Gastroesophageal sphincter (tissue), 4 donors: ENCODE measurements around the gene NR5A2. TPM values are rescaled to one million over a fixed set of nuclear protein-coding genes. Genes with fewer than 3 reads are reported as not detected.

Experiments used
- ATAC-seq: fragments of 150-250 bp; one replicate; pipeline ENCODE4 v1.9.1; 2016; ENCODE audit warnings: mild to moderate bottlenecking, moderate library complexity
- H3K27ac ChIP-seq, 4 donors: fragments of 200-600 bp; sonication (generic) in 3 of 4; 1 replicate in 3 of 4; 2 replicates in 1 of 4; pipeline ENCODE4 v1.5.1; 2016 to 2019
- H3K27me3 ChIP-seq: fragments of 200-600 bp; sonication (generic); one replicate; pipeline ENCODE4 v1.5.1; 2019
- H3K36me3 ChIP-seq, 2 donors: fragments of 200-600 bp; sonication (generic); one replicate each; pipeline ENCODE4 v1.5.1; 2019; ENCODE audit warnings: control low read depth in 1 of 2
- H3K4me1 ChIP-seq, 3 donors: fragments of 200-600 bp; sonication (generic); 1 replicate in 2 of 3; 2 replicates in 1 of 3; pipeline ENCODE4 v1.5.1; 2016 to 2019; ENCODE audit warnings: control low read depth in 2 of 3
- H3K4me3 ChIP-seq, 2 donors: fragments of 200-600 bp; sonication (generic); one replicate each; pipeline ENCODE4 v1.5.1; 2019; ENCODE audit warnings: mild to moderate bottlenecking in 1 of 2, moderate library complexity in 1 of 2
- H3K9me3 ChIP-seq, 3 donors: fragments of 200-600 bp; sonication (generic); one replicate each; pipeline ENCODE4 v1.5.1; 2017 to 2019; ENCODE audit warnings: control low read depth in 2 of 3
- EP300 ChIP-seq: sonication (generic); formaldehyde crosslinking; IDR thresholded peaks from one replicate; pipeline ENCODE4 v1.6.1; 2017; ENCODE audit warnings: antibody characterized with exemption, mild to moderate bottlenecking
- POLR2A ChIP-seq, 2 donors: fragments of 450-650 bp; IDR thresholded peaks; one replicate each; pipeline ENCODE4 v1.6.1; 2017; ENCODE audit warnings: antibody characterized with exemption in 2 of 2, mild to moderate bottlenecking in 2 of 2, moderate library complexity in 1 of 2
- POLR2AphosphoS5 ChIP-seq: sonication (generic); formaldehyde crosslinking; IDR thresholded peaks from one replicate; pipeline ENCODE4 v1.6.1; 2017; ENCODE audit warnings: antibody characterized with exemption
- WGBS, 2 donors: methylation state at CpG; one replicate each; pipeline ENCODE4 v1.1.5; 2018; ENCODE audit warnings: low coverage in 1 of 2; 5-methylcytosine and 5-hydroxymethylcytosine counted together
- total RNA-seq, 4 donors: library from RNA; depleted of rRNA; stranded (reverse); fragments of >200 nt; gene quantifications; one replicate each; pipeline ENCODE4 v1.1.0, GENCODE V29; 2016
- TF ChIP-seq, protein P1 (sequence below), 4 experiments: fragments of 200-600 bp in 2 of 4; fragments of 450-650 bp in 2 of 4; sonication (generic) in 1 of 4; IDR thresholded peaks; one replicate each; pipeline ENCODE4 v1.5.1; 2017 to 2019; ENCODE audit warnings: antibody characterized with exemption in 4 of 4, mild to moderate bottlenecking in 2 of 4, moderate library complexity in 2 of 4

Gene NR5A2
- total RNA-seq, 4 donors from 2014 or later = 2.0 to 4.2 (median 3.1) TPM

DNA sequence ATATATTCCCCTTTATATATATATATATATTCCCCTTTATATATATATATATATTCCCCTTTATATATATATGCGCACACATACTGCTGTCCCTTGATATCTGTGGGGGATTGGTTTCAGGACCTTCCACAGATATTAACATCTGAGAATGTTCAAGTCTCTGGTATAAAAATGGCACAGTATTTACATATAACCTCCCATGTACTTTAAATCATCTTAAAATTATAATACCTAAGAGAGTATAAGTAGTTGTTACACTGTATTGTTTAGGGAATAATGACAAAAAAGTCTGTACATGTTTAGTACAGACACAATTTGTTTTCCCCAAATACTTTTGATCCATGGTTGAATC, 45.8 kb downstream of the NR5A2 start:
- no peaks in the 10 kb centered on the region for H3K36me3 ChIP-seq
- 92% methylated on average over 1 of the region's 1 CpG; no CpG with 5 or more reads in 1 of the 2 donors for WGBS, 2 donors
- TF ChIP-seq, protein P1, sequence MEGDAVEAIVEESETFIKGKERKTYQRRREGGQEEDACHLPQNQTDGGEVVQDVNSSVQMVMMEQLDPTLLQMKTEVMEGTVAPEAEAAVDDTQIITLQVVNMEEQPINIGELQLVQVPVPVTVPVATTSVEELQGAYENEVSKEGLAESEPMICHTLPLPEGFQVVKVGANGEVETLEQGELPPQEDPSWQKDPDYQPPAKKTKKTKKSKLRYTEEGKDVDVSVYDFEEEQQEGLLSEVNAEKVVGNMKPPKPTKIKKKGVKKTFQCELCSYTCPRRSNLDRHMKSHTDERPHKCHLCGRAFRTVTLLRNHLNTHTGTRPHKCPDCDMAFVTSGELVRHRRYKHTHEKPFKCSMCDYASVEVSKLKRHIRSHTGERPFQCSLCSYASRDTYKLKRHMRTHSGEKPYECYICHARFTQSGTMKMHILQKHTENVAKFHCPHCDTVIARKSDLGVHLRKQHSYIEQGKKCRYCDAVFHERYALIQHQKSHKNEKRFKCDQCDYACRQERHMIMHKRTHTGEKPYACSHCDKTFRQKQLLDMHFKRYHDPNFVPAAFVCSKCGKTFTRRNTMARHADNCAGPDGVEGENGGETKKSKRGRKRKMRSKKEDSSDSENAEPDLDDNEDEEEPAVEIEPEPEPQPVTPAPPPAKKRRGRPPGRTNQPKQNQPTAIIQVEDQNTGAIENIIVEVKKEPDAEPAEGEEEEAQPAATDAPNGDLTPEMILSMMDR (IDR thresholded peaks at IDR 0.05) = no peak
- TF ChIP-seq POLR2A (IDR thresholded peaks at IDR 0.05) (no peak), EP300 (no peak), POLR2AphosphoS5 (no peak)
- H3K4me1 ChIP-seq = no peaks in the 10 kb centered on the region
- H3K4me3 ChIP-seq = no peak overlapping the region
- peaks cover 11% of the 10 kb centered on the region for H3K27me3 ChIP-seq
- H3K27ac ChIP-seq = no peak overlapping the region
- no peak for ATAC-seq
- no peaks in the 10 kb centered on the region for H3K9me3 ChIP-seq

DNA sequence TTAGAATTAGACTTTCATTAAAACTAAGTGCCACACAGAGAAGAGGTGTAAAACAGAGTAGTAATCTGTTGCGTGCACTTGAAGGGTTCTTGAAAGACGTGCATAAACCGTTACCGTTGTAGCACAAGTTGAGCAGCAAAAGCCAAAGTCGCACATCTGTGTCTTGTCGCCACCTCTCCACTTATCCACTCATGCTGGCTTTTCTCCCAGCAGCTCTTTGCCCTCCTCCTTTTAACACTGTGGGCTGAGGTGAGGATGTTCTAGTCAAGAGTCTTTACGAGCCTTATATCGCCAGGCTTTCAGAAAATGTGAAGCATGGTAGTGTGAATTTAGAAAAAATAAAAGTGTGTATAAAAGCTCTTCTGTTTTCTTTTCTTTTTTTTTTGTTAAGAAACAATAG, 48.0 kb downstream of the NR5A2 start:
- Histone ChIP-seq H3K36me3 (no peaks in the 10 kb centered on the region), H3K9me3 (no peaks in the 10 kb centered on the region), H3K27me3 (peaks cover 4% of the 10 kb centered on the region), H3K4me1 (no peaks in the 10 kb centered on the region), H3K4me3 (no peak overlapping the region), H3K27ac (peak overlapping the region in 2 of 4 donors; percentile 11 to 14)
- no peak for ATAC-seq
- TF ChIP-seq, protein P1 (IDR thresholded peaks at IDR 0.05) = no peak
- TF ChIP-seq POLR2A (IDR thresholded peaks at IDR 0.05) (no peak), EP300 (no peak), POLR2AphosphoS5 (no peak)
- 16 to 71% methylated on average over 1 to 8 of the region's 8 CpGs for WGBS, 2 donors

DNA sequence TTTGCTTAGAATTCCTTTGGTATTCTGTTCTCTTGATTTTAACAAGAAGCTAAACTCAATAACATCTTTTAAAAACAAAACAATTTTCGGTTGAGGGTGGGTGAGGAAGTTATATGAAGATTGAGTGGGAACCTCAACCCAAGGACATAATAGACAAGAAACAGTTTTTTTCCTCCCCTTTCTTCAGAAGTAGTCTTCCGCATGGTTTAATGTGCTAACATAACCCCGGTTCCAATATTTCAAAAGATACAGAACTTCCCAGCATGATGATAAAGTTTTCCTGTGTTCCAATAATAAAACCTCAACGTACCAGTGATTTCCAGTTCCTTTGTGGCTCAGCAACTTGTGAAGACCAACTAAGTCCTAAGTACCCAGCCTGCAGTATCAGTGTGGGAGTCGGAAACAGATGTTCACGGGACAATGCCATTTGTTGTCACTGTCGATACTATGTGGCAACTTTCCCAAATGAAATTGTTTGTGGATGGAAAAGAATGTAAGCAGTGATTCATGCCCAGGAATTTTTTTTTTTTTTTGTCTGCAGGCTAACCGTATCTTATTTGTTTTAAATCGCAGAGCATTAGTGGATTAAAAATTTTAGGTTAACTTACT, 48.5 kb downstream of the NR5A2 start:
- WGBS, 2 donors = 28 to 37% methylated on average over 6 to 9 of the region's 9 CpGs
- TF ChIP-seq POLR2AphosphoS5 (peak; percentile 54), EP300 (no peak), POLR2A (IDR thresholded peaks at IDR 0.05) (no peak)
- TF ChIP-seq, protein P1 (IDR thresholded peaks at IDR 0.05) = no peak

DNA sequence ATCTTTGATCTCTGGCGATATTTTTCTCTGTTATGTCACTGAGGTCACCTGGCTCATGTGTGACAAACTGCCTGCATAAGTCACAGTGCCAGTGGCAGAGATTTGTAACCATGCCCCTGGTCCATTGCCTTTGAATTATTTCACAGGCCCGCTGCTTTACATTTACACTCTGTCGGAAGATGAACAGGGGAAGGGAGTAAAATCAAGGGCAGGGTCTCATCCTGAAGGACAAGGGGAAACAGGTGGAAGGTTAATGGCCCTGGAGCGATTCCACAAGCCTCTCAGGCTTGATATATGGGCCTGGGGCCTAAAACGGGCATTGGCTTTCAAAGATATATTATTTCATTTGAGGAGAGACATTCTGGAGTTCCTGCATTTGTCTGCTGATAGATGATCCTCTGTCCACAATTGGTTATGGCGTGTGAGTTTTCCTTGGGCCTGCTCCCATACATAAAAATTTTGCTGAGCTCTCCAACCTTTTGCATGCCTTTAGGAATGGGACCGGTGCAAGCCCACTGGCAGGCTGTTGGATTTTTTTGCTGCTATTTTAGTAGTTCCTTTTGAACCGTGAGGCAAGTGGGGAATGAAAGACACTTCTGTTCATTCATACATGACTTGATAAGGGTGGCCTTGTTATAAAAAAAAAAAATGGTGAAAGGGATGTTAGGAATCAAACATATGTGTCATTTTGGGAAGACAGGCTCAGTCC, 51.9 kb downstream of the NR5A2 start:
- WGBS, 2 donors = 79 to 81% methylated on average over 6 to 7 of the region's 8 CpGs
- Histone ChIP-seq H3K36me3 (no peaks in the 10 kb centered on the region), H3K27me3 (peaks cover 4% of the 10 kb centered on the region), H3K27ac (no peak overlapping the region), H3K4me3 (no peak overlapping the region), H3K4me1 (no peaks in the 10 kb centered on the region), H3K9me3 (no peaks in the 10 kb centered on the region)
- TF ChIP-seq POLR2AphosphoS5 (no peak), POLR2A (IDR thresholded peaks at IDR 0.05) (no peak), EP300 (no peak)
- TF ChIP-seq, protein P1 (IDR thresholded peaks at IDR 0.05) = no peak
- no peak for ATAC-seq

More for the DNA sequence above, 48.5 kb downstream of the NR5A2 start:
- peak; percentile 80 for ATAC-seq
- Histone ChIP-seq H3K36me3 (no peaks in the 10 kb centered on the region), H3K27ac (peak overlapping the region in 1 of 4 donors; percentile 14), H3K4me3 (no peak overlapping the region), H3K9me3 (no peaks in the 10 kb centered on the region), H3K27me3 (peaks cover 4% of the 10 kb centered on the region), H3K4me1 (no peaks in the 10 kb centered on the region)
